B cell (primary cell): Measurements from ENCODE around the gene RBKS.

Source experiments
- EZH2 ChIP-seq: IDR thresholded peaks from 2 replicates; pipeline ENCODE4 v1.6.1; 2012; ENCODE audit warnings: borderline replicate concordance, low read depth, mild to moderate bottlenecking, moderate library complexity, low read length; ENCODE audit not compliant: insufficient read depth, poor library complexity, severe bottlenecking
- TF ChIP-seq, protein P1 (sequence below): fragments of 200-600 bp; IDR thresholded peaks from one replicate; pipeline ENCODE4 v1.8.0; 2022; ENCODE audit warnings: antibody characterized with exemption, mild to moderate bottlenecking

DNA sequence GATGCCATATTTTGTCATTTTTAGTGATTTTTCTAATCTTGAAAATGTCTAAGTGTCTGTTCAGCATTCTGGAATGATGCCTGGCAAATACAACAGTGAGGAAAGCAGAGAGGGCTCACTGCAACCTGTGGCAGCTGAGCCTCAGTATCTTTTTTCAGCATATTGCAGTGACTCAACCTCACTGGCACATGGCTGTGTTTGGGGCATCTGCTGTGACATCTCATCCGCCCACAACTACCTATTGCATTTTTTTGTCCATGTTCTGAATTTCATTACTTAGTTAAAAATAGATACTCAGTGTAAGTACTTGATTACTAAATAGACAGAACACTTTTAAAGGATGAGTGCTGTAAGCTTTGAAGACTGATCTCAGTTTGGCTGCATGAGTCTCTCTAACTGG is 11.0 kb upstream of the RBKS start:
- TF ChIP-seq, protein P1, sequence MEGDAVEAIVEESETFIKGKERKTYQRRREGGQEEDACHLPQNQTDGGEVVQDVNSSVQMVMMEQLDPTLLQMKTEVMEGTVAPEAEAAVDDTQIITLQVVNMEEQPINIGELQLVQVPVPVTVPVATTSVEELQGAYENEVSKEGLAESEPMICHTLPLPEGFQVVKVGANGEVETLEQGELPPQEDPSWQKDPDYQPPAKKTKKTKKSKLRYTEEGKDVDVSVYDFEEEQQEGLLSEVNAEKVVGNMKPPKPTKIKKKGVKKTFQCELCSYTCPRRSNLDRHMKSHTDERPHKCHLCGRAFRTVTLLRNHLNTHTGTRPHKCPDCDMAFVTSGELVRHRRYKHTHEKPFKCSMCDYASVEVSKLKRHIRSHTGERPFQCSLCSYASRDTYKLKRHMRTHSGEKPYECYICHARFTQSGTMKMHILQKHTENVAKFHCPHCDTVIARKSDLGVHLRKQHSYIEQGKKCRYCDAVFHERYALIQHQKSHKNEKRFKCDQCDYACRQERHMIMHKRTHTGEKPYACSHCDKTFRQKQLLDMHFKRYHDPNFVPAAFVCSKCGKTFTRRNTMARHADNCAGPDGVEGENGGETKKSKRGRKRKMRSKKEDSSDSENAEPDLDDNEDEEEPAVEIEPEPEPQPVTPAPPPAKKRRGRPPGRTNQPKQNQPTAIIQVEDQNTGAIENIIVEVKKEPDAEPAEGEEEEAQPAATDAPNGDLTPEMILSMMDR: no peak
- no peak for TF ChIP-seq EZH2
